Adrenal gland (tissue), 12 donors: Measurements from ENCODE around the gene KCNK3. TPM values are rescaled to one million over a fixed set of nuclear protein-coding genes. Genes with fewer than 3 reads are reported as not detected.

Source experiments
- DNase-seq, 7 donors: peaks; one replicate each; pipeline ENCODE4 v3.0.0-alpha.2; 2019 to 2020
- H3K27ac ChIP-seq, 5 donors: fragments of 200-600 bp; sonication (generic) in 4 of 5; 1 replicate in 3 of 5; 2 replicates in 2 of 5; pipeline versions ENCODE4 v1.5.1 to v1.8.0; 2016 to 2020; ENCODE audit warnings: mild to moderate bottlenecking in 1 of 5
- H3K27me3 ChIP-seq: fragments of 200-600 bp; 2 replicates; pipeline ENCODE4 v1.8.0; 2021
- H3K36me3 ChIP-seq, 2 donors: fragments of 200-600 bp; replicated peaks in 1 of 2; 1 replicate in 1 of 2; 2 replicates in 1 of 2; pipeline versions ENCODE4 v1.5.1 to v1.8.0; 2018 to 2022
- H3K4me1 ChIP-seq, 2 donors: fragments of 200-600 bp; replicated peaks in 1 of 2; 1 replicate in 1 of 2; 2 replicates in 1 of 2; pipeline versions ENCODE4 v1.5.1 to v1.8.0; 2018 to 2021
- H3K4me3 ChIP-seq, 4 donors: fragments of 200-600 bp; sonication (generic) in 3 of 4; one replicate each; pipeline ENCODE4 v1.5.1; 2016 to 2018
- H3K9me3 ChIP-seq, 3 donors: fragments of 200-600 bp; sonication (generic) in 1 of 3; replicated peaks in 1 of 3; 1 replicate in 2 of 3; 2 replicates in 1 of 3; pipeline versions ENCODE4 v1.5.1 to v1.8.0; 2016 to 2021
- POLR2A ChIP-seq, 2 donors: fragments of 450-650 bp; IDR thresholded peaks; one replicate each; pipeline ENCODE4 v1.6.1; 2017; ENCODE audit warnings: antibody characterized with exemption in 2 of 2, mild to moderate bottlenecking in 2 of 2, moderate library complexity in 1 of 2
- WGBS, 4 donors: extraction: QIAGEN DNeasy Blood & Tissue Kit in 2 of 4; methylation state at CpG; one replicate each; pipeline versions ENCODE4 v1.1.5 to v1.1.7; 2013 to 2017; 5-methylcytosine and 5-hydroxymethylcytosine counted together
- intact Hi-C, 2 donors: fragments of 100-400 bp; cut with DNase I; formaldehyde crosslinking; loops; one replicate each; pipeline versions ENCODE4 v1.14.1 to v1.15.0; 2022 to 2023
- polyA plus RNA-seq, 3 donors: library from polyadenylated mRNA; stranded (reverse); fragments of 200-250 nt in 2 of 3; fragments of 350-450 nt in 1 of 3; fragmentation: Illumina TruSeq in 1 of 3; extraction: RNeasy Lipid Tissue Mini Kit (QIAGEN cat#74804) in 1 of 3; gene quantifications; one replicate each; pipeline ENCODE4 v1.2.3, GENCODE V29; 2013 to 2014
- total RNA-seq, 9 donors: library from RNA; depleted of rRNA in 4 of 9; stranded (reverse); fragments of >200 nt in 4 of 9; fragments of 120-200 nt in 1 of 9; fragmentation: NEBNext Ultra II Directional in 1 of 9; extraction: Animal tissue kit (Norgen Biotek cat#: 25700) in 1 of 9; gene quantifications; one replicate each; pipeline versions ENCODE4 v1.1.0 to v1.2.4, GENCODE V29; 2013 to 2023
- TF ChIP-seq, protein P1 (sequence below), 6 experiments: fragments of 450-650 bp in 4 of 6; fragments of 200-600 bp in 2 of 6; sonication (generic) in 1 of 6; IDR thresholded peaks; 1 replicate in 5 of 6; 2 replicates in 1 of 6; pipeline versions ENCODE4 v1.5.1 to v1.8.0; 2016 to 2021; ENCODE audit warnings: antibody characterized with exemption in 6 of 6, mild to moderate bottlenecking in 2 of 6, moderate library complexity in 1 of 6
- donor health status: healthy with polysubstance abuse.
- donor health status: Bipolar disorder and iron deficiency.
- donor health status: DM: yes; HTN: yes; CAD: no.
- donor health status: DM: no; HTN: no; CAD: no.
- donor health status: DM: no; HTN: no; CAD: no.
- donor health status: DM: yes; HTN: yes; CAD: no.

Gene KCNK3
- total and polyA plus RNA-seq, 12 donors, result 69.6 to 595 (median 382) TPM

DNA sequence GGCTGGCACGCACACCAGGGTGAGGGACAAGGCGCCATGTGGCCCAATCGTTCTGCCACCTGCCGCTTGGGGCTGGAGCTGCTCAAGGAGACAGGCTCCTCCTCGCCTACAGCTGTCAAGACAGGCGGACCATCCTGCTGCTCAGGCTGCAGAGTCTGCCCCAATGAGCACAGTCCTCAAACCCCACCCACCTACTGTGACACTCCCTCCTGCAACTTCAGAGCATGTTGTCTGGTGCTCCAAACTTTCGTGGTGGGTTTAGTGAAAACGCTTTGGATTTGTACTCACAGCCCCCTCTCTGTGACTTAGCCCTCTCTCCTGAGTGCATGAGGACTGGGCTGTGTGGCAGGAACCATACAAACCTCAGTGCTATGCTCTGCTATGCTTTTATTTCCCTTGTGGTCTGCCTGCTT is 48.4 kb downstream of the KCNK3 start:
- H3K27ac ChIP-seq, result no peak overlapping the region
- H3K9me3 ChIP-seq, result no peaks in the 10 kb centered on the region
- no peaks in the 10 kb centered on the region for H3K36me3 ChIP-seq
- DNase-seq, result peak in 1 of 7 donors; percentile 15
- H3K27me3 ChIP-seq, result no peaks in the 10 kb centered on the region
- peaks cover 11 to 16% of the 10 kb centered on the region in 2 donors for H3K4me1 ChIP-seq
- 56 to 70% (median 68%) methylated on average over 8 of the region's 8 CpGs for WGBS, 4 donors
- intact Hi-C loops, result loop anchor here (5.0 to 10.0 kb wide), 2 partner anchors 134 to 236 kb away; no protein-coding TSS in a partner anchor
- TF ChIP-seq POLR2A (IDR thresholded peaks at IDR 0.05), result no peak
- TF ChIP-seq, protein P1, sequence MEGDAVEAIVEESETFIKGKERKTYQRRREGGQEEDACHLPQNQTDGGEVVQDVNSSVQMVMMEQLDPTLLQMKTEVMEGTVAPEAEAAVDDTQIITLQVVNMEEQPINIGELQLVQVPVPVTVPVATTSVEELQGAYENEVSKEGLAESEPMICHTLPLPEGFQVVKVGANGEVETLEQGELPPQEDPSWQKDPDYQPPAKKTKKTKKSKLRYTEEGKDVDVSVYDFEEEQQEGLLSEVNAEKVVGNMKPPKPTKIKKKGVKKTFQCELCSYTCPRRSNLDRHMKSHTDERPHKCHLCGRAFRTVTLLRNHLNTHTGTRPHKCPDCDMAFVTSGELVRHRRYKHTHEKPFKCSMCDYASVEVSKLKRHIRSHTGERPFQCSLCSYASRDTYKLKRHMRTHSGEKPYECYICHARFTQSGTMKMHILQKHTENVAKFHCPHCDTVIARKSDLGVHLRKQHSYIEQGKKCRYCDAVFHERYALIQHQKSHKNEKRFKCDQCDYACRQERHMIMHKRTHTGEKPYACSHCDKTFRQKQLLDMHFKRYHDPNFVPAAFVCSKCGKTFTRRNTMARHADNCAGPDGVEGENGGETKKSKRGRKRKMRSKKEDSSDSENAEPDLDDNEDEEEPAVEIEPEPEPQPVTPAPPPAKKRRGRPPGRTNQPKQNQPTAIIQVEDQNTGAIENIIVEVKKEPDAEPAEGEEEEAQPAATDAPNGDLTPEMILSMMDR (IDR thresholded peaks at IDR 0.05), result no peak
- no peak overlapping the region for H3K4me3 ChIP-seq

DNA sequence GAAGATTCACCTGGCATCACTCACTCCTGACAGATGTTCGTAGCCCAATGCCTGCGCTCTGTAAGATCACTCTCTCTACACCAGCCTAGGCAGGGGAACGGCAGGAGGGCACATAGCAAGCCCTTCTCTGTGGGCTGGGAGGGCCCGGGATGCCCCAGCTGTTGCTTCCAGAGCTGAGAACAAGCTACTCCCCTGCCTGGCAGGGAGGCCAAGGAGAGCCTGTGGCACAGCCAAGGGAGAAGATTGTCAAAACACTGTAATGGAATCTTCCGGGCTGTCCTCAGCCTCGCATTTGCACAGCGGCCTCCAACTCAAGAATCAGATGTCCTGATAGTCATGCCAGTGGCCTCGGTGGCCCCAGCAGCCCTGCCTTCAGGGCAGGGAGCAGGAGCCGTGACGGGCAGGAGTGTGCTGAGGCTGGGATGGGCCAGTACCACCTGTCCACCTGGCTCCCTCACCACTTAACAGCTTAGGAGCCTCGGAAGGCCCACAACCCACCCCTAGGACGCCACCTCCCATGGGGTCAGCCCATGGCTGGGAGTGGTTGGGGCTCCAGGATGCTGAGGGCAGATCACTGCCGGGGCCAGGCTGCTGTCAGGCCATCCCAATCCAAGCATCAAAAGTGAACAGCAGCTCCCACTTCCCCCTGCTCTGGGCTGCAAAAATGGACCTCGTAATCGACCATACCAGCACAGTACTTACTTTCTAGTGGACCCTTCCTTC is 49.7 kb downstream of the KCNK3 start:
- Histone ChIP-seq H3K4me3 (no peak overlapping the region), H3K27me3 (no peaks in the 10 kb centered on the region), H3K4me1 (peaks cover 4 to 5% of the 10 kb centered on the region in 2 donors), H3K9me3 (no peaks in the 10 kb centered on the region), H3K27ac (no peak overlapping the region), H3K36me3 (no peaks in the 10 kb centered on the region)
- intact Hi-C loops, result loop anchor here (5.0 to 10.0 kb wide), 2 partner anchors 135 to 237 kb away; no protein-coding TSS in a partner anchor
- TF ChIP-seq, protein P1 (IDR thresholded peaks at IDR 0.05), result no peak
- TF ChIP-seq POLR2A (IDR thresholded peaks at IDR 0.05), result no peak
- DNase-seq, result peak in 1 of 7 donors; percentile 14
- WGBS, 4 donors, result 94 to 96% (median 96%) methylated on average over 8 to 15 of the region's 15 CpGs

DNA sequence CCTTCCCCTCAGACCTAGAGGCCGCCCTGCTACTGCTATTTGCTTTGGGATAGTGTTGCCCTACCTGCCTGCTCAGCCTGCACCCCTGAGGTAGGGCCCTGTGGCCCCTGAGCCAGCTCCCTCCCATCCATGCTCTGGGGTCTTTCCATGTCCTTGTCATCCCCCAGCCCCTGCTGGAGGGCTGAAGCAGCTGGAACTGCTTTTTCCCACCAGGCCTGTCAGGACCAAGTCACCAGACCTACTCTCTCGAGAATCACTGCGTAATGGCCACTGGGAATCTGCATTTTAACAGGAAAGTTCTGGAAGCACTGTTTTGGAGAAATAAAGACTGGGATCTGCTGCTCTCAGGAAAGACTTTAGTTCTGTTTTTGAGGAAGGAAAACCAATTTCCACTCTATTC is 51.3 kb downstream of the KCNK3 start:
- intact Hi-C loops, result loop anchor here (5.0 to 10.0 kb wide), 2 partner anchors 137 to 239 kb away; no protein-coding TSS in a partner anchor
- Histone ChIP-seq H3K27ac (no peak overlapping the region), H3K4me3 (no peak overlapping the region), H3K36me3 (no peaks in the 10 kb centered on the region), H3K27me3 (no peaks in the 10 kb centered on the region), H3K9me3 (no peaks in the 10 kb centered on the region), H3K4me1 (no peaks in the 10 kb centered on the region)
- WGBS, 4 donors, result 84 to 100% (median 92%) methylated on average over 3 of the region's 3 CpGs
- no peak for TF ChIP-seq POLR2A (IDR thresholded peaks at IDR 0.05)
- TF ChIP-seq, protein P1 (IDR thresholded peaks at IDR 0.05), result no peak
- peak in 1 of 7 donors; percentile 13 for DNase-seq

DNA sequence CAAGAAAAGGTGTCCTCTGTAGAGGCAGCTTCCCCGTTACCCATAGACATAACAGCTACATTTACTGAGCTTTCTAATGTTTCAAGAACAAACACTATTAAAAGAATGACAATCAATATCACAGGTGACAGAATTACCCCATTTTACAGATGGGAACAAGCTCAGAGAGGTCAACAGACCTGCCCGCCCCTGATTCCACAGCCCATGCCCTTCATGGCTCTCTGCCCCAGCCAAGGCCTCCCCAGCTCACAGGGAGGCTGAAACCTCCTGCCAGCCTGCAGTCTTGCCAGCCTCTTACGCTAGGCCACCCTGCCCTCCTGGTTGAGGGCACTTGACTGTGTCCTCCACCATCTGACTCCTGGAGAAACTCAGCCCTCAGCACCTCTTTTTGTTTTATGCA is 52.4 kb downstream of the KCNK3 start:
- H3K4me1 ChIP-seq, result no peaks in the 10 kb centered on the region
- H3K27ac ChIP-seq, result no peak overlapping the region
- no peak overlapping the region for H3K4me3 ChIP-seq
- peak in 1 of 7 donors; percentile 9 for DNase-seq
- no peaks in the 10 kb centered on the region for H3K9me3 ChIP-seq
- no peaks in the 10 kb centered on the region for H3K27me3 ChIP-seq
- intact Hi-C loops, result loop anchor here (5.0 to 10.0 kb wide), 2 partner anchors 138 to 240 kb away; no protein-coding TSS in a partner anchor
- no peak for TF ChIP-seq POLR2A (IDR thresholded peaks at IDR 0.05)
- TF ChIP-seq, protein P1 (IDR thresholded peaks at IDR 0.05), result no peak
- no peaks in the 10 kb centered on the region for H3K36me3 ChIP-seq
- 74 to 82% (median 79%) methylated on average over 3 of the region's 3 CpGs for WGBS, 4 donors
